ENCODE results near the gene KATNAL1. TPM values are rescaled to one million over a fixed set of nuclear protein-coding genes. Genes with fewer than 3 reads are reported as not detected.

KATNAL1 gene
- total and polyA plus RNA-seq, 4 donors: 2.4 to 20.5 (median 9.3) TPM

- no peak for ATAC-seq (ENCODE audit: insufficient read depth, low FRiP score)
- no peaks in the 10 kb centered on the region for H3K9me3 ChIP-seq (ENCODE audit: control insufficient read depth in 4 of 4, insufficient read depth in 3 of 4, low read length in 3 of 4)
- H3K36me3 ChIP-seq (ENCODE audit: control insufficient read depth in 4 of 4, insufficient read depth in 4 of 4, low read length in 4 of 4): no peaks in the 10 kb centered on the region
- peak in 1 of 3 donors; percentile 24 for DNase-seq
- H3K4me1 ChIP-seq (ENCODE audit: control insufficient read depth in 5 of 5, insufficient read depth in 5 of 5, low read length in 5 of 5): peaks cover 0 to 33% (median 13%) of the 10 kb centered on the region in 5 donors
- H3K4me3 ChIP-seq: peak overlapping the region; percentile 99
- H3K9ac ChIP-seq (ENCODE audit: insufficient read depth in 1 of 2, low read length in 2 of 2): peak overlapping the region in 1 of 2 donors; percentile 76
- H3K27me3 ChIP-seq (ENCODE audit: control insufficient read depth in 3 of 3, insufficient read depth in 3 of 3, low read length in 2 of 3): no peaks in the 10 kb centered on the region
- peak overlapping the region in 1 of 2 donors; percentile 98 for H3K27ac ChIP-seq (ENCODE audit: low read depth in 1 of 2, low read length in 1 of 2)
- WGBS, 2 donors: 37 to 39% methylated on average over 8 of the region's 8 CpGs
- TF ChIP-seq CTCF (IDR thresholded peaks at IDR 0.05; ENCODE audit: control extremely low read depth, extremely low read depth): no peak
Measured at GRCh38 chr13:30307971-30308290, 580 bp upstream of the KATNAL1 start.

- TF ChIP-seq CTCF (IDR thresholded peaks at IDR 0.05; ENCODE audit: control extremely low read depth, extremely low read depth): no peak
- peak overlapping the region; percentile 98 to 99 for H3K27ac ChIP-seq (ENCODE audit: low read depth in 1 of 2, low read length in 1 of 2)
- peak; percentile 96 for ATAC-seq (ENCODE audit: insufficient read depth, low FRiP score)
Measured at GRCh38 chr13:30306762-30307193, 573 bp downstream of the KATNAL1 start.

GRCh38 chr13:30305456-30305970 is 1.8 kb downstream of the KATNAL1 start:
- DNase-seq (no peak), ATAC-seq (ENCODE audit: insufficient read depth, low FRiP score) (no peak)
- no peak for TF ChIP-seq CTCF (IDR thresholded peaks at IDR 0.05; ENCODE audit: control extremely low read depth, extremely low read depth)
- WGBS, 2 donors: 47 to 79% methylated on average over 1 of the region's 1 CpG
- Histone ChIP-seq H3K4me3 (no peak overlapping the region), H3K27me3 (ENCODE audit: control insufficient read depth in 3 of 3, insufficient read depth in 3 of 3, low read length in 2 of 3) (no peaks in the 10 kb centered on the region), H3K4me1 (ENCODE audit: control insufficient read depth in 5 of 5, insufficient read depth in 5 of 5, low read length in 5 of 5) (peaks cover 0 to 25% (median 10%) of the 10 kb centered on the region in 5 donors), H3K9ac (ENCODE audit: insufficient read depth in 1 of 2, low read length in 2 of 2) (no peak overlapping the region), H3K36me3 (ENCODE audit: control insufficient read depth in 4 of 4, insufficient read depth in 4 of 4, low read length in 4 of 4) (no peaks in the 10 kb centered on the region), H3K27ac (ENCODE audit: low read depth in 1 of 2, low read length in 1 of 2) (no peak overlapping the region), H3K9me3 (ENCODE audit: control insufficient read depth in 4 of 4, insufficient read depth in 3 of 4, low read length in 3 of 4) (no peaks in the 10 kb centered on the region)

More at GRCh38 chr13:30306762-30307193, 573 bp downstream of the KATNAL1 start:
- peak overlapping the region; percentile 65 for H3K9ac ChIP-seq (ENCODE audit: insufficient read depth in 1 of 2, low read length in 2 of 2)
- H3K27me3 ChIP-seq (ENCODE audit: control insufficient read depth in 3 of 3, insufficient read depth in 3 of 3, low read length in 2 of 3): no peaks in the 10 kb centered on the region
- WGBS, 2 donors: 0 to 1% methylated on average over 36 to 37 of the region's 37 CpGs
- peaks cover under 1 to 25% (median 10%) of the 10 kb centered on the region in 5 donors for H3K4me1 ChIP-seq (ENCODE audit: control insufficient read depth in 5 of 5, insufficient read depth in 5 of 5, low read length in 5 of 5)
- H3K36me3 ChIP-seq (ENCODE audit: control insufficient read depth in 4 of 4, insufficient read depth in 4 of 4, low read length in 4 of 4): no peaks in the 10 kb centered on the region
- peak overlapping the region; percentile 99 for H3K4me3 ChIP-seq
- DNase-seq: peak; percentile 95 to 97 (median 96)
- no peaks in the 10 kb centered on the region for H3K9me3 ChIP-seq (ENCODE audit: control insufficient read depth in 4 of 4, insufficient read depth in 3 of 4, low read length in 3 of 4)

- Histone ChIP-seq H3K27me3 (ENCODE audit: control insufficient read depth in 3 of 3, insufficient read depth in 3 of 3, low read length in 2 of 3) (no peaks in the 10 kb centered on the region), H3K9ac (ENCODE audit: insufficient read depth in 1 of 2, low read length in 2 of 2) (no peak overlapping the region), H3K9me3 (ENCODE audit: control insufficient read depth in 4 of 4, insufficient read depth in 3 of 4, low read length in 3 of 4) (no peaks in the 10 kb centered on the region), H3K36me3 (ENCODE audit: control insufficient read depth in 4 of 4, insufficient read depth in 4 of 4, low read length in 4 of 4) (no peaks in the 10 kb centered on the region), H3K4me1 (ENCODE audit: control insufficient read depth in 5 of 5, insufficient read depth in 5 of 5, low read length in 5 of 5) (peaks cover 0 to 25% (median 10%) of the 10 kb centered on the region in 5 donors), H3K27ac (ENCODE audit: low read depth in 1 of 2, low read length in 1 of 2) (no peak overlapping the region), H3K4me3 (no peak overlapping the region)
- WGBS, 2 donors: 50 to 71% methylated on average over 1 of the region's 1 CpG
- no peak for TF ChIP-seq CTCF (IDR thresholded peaks at IDR 0.05; ENCODE audit: control extremely low read depth, extremely low read depth)
- DNase-seq: no peak
- ATAC-seq (ENCODE audit: insufficient read depth, low FRiP score): no peak
Measured at GRCh38 chr13:30303269-30303668, 4.1 kb downstream of the KATNAL1 start.

Measured in lung (tissue), 12 donors.